Common myeloid progenitor, CD34-positive (primary cell): ENCODE results near the gene MAP3K10.

ENCODE experiments used
- CTCF ChIA-PET: fragments of 350-600 bp; sonication (Branson Sonifier 250); formaldehyde crosslinking; loops from one replicate; lab custom pipeline; 2021; ENCODE audit warnings: antibody characterized with exemption; lab: Charles Lee
- POLR2A ChIA-PET: fragments of 350-600 bp; sonication (Branson Sonifier 250); formaldehyde crosslinking; loops from one replicate; lab custom pipeline; 2021; ENCODE audit warnings: antibody characterized with exemption; lab: Charles Lee
- DNase-seq, 3 donors: peaks; one replicate each; pipeline versions ENCODE4 v3.0.0 to v3.0.0-alpha.2; 2013
- H3K27ac ChIP-seq, 2 experiments: 1 replicate in 1 of 2; 2 replicates in 1 of 2; pipeline ENCODE4 v1.7.0; 2013; ENCODE audit warnings: inconsistent platforms in 2 of 2, low read length in 2 of 2, mild to moderate bottlenecking in 2 of 2, low read depth in 1 of 2, moderate library complexity in 1 of 2; ENCODE audit not compliant: severe bottlenecking in 2 of 2, insufficient read depth in 1 of 2, poor library complexity in 1 of 2
- H3K27me3 ChIP-seq, 5 experiments: replicated peaks in 2 of 5; 1 replicate in 3 of 5; 2 replicates in 2 of 5; pipeline versions ENCODE4 v1.6.1 to v1.7.0; 2013; ENCODE audit warnings: low read length in 4 of 5, mild to moderate bottlenecking in 2 of 5, moderate library complexity in 2 of 5, inconsistent platforms in 1 of 5; ENCODE audit not compliant: insufficient read depth in 5 of 5, control insufficient read depth in 4 of 5
- H3K36me3 ChIP-seq, 4 experiments: 1 replicate in 2 of 4; 2 replicates in 2 of 4; pipeline versions ENCODE4 v1.6.1 to v1.7.0; 2013; ENCODE audit warnings: low read length in 3 of 4, control low read depth in 1 of 4, mild to moderate bottlenecking in 1 of 4; ENCODE audit not compliant: control insufficient read depth in 4 of 4, insufficient read depth in 4 of 4
- H3K4me1 ChIP-seq, 4 experiments: 1 replicate in 3 of 4; 2 replicates in 1 of 4; pipeline versions ENCODE4 v1.6.1 to v1.7.1; 2013; ENCODE audit warnings: low read length in 3 of 4, mild to moderate bottlenecking in 3 of 4, control low read depth in 1 of 4, inconsistent platforms in 1 of 4, moderate library complexity in 1 of 4; ENCODE audit not compliant: control insufficient read depth in 4 of 4, insufficient read depth in 4 of 4; ENCODE audit errors: control extremely low read depth in 1 of 4
- H3K4me3 ChIP-seq, 7 experiments: 1 replicate in 4 of 7; 2 replicates in 3 of 7; pipeline versions ENCODE4 v1.5.1 to v1.7.0; 2013; ENCODE audit warnings: mild to moderate bottlenecking in 7 of 7, low read length in 6 of 7, moderate library complexity in 6 of 7, inconsistent platforms in 2 of 7, low read depth in 2 of 7, control low read depth in 1 of 7; ENCODE audit not compliant: insufficient read depth in 4 of 7, control insufficient read depth in 1 of 7; ENCODE audit errors: extremely low read depth in 1 of 7
- H3K9me3 ChIP-seq, 5 experiments: 1 replicate in 4 of 5; 2 replicates in 1 of 5; pipeline versions ENCODE4 v1.6.1 to v1.7.1; 2013; ENCODE audit warnings: low read length in 4 of 5, mild to moderate bottlenecking in 2 of 5, inconsistent platforms in 1 of 5, low read depth in 1 of 5, moderate library complexity in 1 of 5; ENCODE audit not compliant: control insufficient read depth in 4 of 5, insufficient read depth in 2 of 5; ENCODE audit errors: control extremely low read depth in 1 of 5
- WGBS: methylation state at CpG from one replicate; pipeline ENCODE4 v1.1.5; 2013; ENCODE audit not compliant: insufficient coverage; 5-methylcytosine and 5-hydroxymethylcytosine counted together

The MAP3K10 gene

GRCh38 chr19:40147338-40147692, 43.9 kb upstream of the MAP3K10 start:
- Histone ChIP-seq H3K36me3 (no peaks in the 10 kb centered on the region), H3K4me1 (peaks cover 20 to 51% (median 36%) of the 10 kb centered on the region in 4 experiments), H3K27ac (no peak overlapping the region), H3K4me3 (peak overlapping the region in 1 of 7 experiments; percentile 6), H3K27me3 (no peaks in the 10 kb centered on the region), H3K9me3 (no peaks in the 10 kb centered on the region)
- ChIA-PET CTCF (interaction anchor here (0.6 to 1.6 kb wide), 5 partner anchors 8 to 70 kb away, joined by 3 to 7 read pairs (median 5); partner anchors contain the start of gene TTC9B), POLR2A (interaction anchor here (0.7 kb wide), 1 partner anchor 13 kb away, joined by 6 read pairs; no protein-coding TSS in a partner anchor)
- WGBS: 95% methylated on average over 2 of the region's 2 CpGs
- DNase-seq: no peak

GRCh38 chr19:40147693-40148347, 43.4 kb upstream of the MAP3K10 start:
- WGBS: 59% methylated on average over 14 of the region's 21 CpGs
- peak; percentile 70 to 94 (median 91) for DNase-seq
- no peaks in the 10 kb centered on the region for H3K9me3 ChIP-seq
- H3K36me3 ChIP-seq: no peaks in the 10 kb centered on the region
- CTCF ChIA-PET: interaction anchor here (0.6 to 1.6 kb wide), 4 partner anchors 8 to 70 kb away, joined by 3 to 7 read pairs (median 4); partner anchors contain the start of gene TTC9B
- no peaks in the 10 kb centered on the region for H3K27me3 ChIP-seq
- POLR2A ChIA-PET: interaction anchor here (0.7 kb wide), 1 partner anchor 12 kb away, joined by 6 read pairs; no protein-coding TSS in a partner anchor
- peaks cover 20 to 52% (median 34%) of the 10 kb centered on the region in 4 experiments for H3K4me1 ChIP-seq
- H3K4me3 ChIP-seq: no peak overlapping the region
- H3K27ac ChIP-seq: no peak overlapping the region

- Histone ChIP-seq H3K27me3 (no peaks in the 10 kb centered on the region), H3K9me3 (no peaks in the 10 kb centered on the region), H3K36me3 (no peaks in the 10 kb centered on the region), H3K27ac (no peak overlapping the region), H3K4me3 (no peak overlapping the region), H3K4me1 (peaks cover 9 to 40% (median 25%) of the 10 kb centered on the region in 4 experiments)
- no peak for DNase-seq
- POLR2A ChIA-PET: no interaction called here
- CTCF ChIA-PET: interaction anchor here (0.7 kb wide), 1 partner anchor 10 kb away, joined by 3 read pairs; no protein-coding TSS in a partner anchor
- 100% methylated on average over 1 of the region's 3 CpGs for WGBS
These were observed 41.7 kb upstream of the MAP3K10 start for GRCh38 chr19:40149501-40149900.

GRCh38 chr19:40150170-40150569, 41.1 kb upstream of the MAP3K10 start:
- 100% methylated on average over 2 of the region's 5 CpGs for WGBS
- H3K4me1 ChIP-seq: peaks cover 5 to 34% (median 21%) of the 10 kb centered on the region in 4 experiments
- H3K36me3 ChIP-seq: no peaks in the 10 kb centered on the region
- DNase-seq: no peak
- no peaks in the 10 kb centered on the region for H3K9me3 ChIP-seq
- POLR2A ChIA-PET: no interaction called here
- H3K4me3 ChIP-seq: no peak overlapping the region
- H3K27me3 ChIP-seq: no peaks in the 10 kb centered on the region
- CTCF ChIA-PET: interaction anchor here (2.4 kb wide), 1 partner anchor 11 kb away, joined by 6 read pairs; no protein-coding TSS in a partner anchor
- no peak overlapping the region for H3K27ac ChIP-seq

GRCh38 chr19:40154121-40154680, 37.0 kb upstream of the MAP3K10 start:
- ChIA-PET CTCF (interaction anchor here (0.7 to 2.1 kb wide), 3 partner anchors 10 to 14 kb away, joined by 3 to 10 read pairs (median 3); no protein-coding TSS in a partner anchor), POLR2A (interaction anchor here (0.5 kb wide), 1 partner anchor 10 kb away, joined by 3 read pairs; no protein-coding TSS in a partner anchor)

GRCh38 chr19:40155749-40156265, 35.4 kb upstream of the MAP3K10 start:
- POLR2A ChIA-PET: no interaction called here
- H3K36me3 ChIP-seq: no peaks in the 10 kb centered on the region
- H3K4me1 ChIP-seq: peaks cover 0 to 9% (median 3%) of the 10 kb centered on the region in 4 experiments
- CTCF ChIA-PET: interaction anchor here (0.6 to 2.1 kb wide), 2 partner anchors 11 to 31 kb away, joined by 3 to 10 read pairs; no protein-coding TSS in a partner anchor
- 46% methylated on average over 8 of the region's 8 CpGs for whole genome bisulfite sequencing
- H3K27ac ChIP-seq: no peak overlapping the region
- no peaks in the 10 kb centered on the region for H3K27me3 ChIP-seq
- no peak overlapping the region for H3K4me3 ChIP-seq
- DNase-seq: peak in 2 of 3 donors; percentile 26 to 38
- peaks cover 0 to 5% (median 0%) of the 10 kb centered on the region in 5 experiments for H3K9me3 ChIP-seq

More at GRCh38 chr19:40154121-40154680, 37.0 kb upstream of the MAP3K10 start:
- H3K4me1 ChIP-seq: peaks cover 0 to 9% (median 3%) of the 10 kb centered on the region in 4 experiments
- no peak overlapping the region for H3K4me3 ChIP-seq
- H3K9me3 ChIP-seq: peaks cover 0 to 5% (median 0%) of the 10 kb centered on the region in 5 experiments
- H3K27me3 ChIP-seq: no peaks in the 10 kb centered on the region
- no peak overlapping the region for H3K27ac ChIP-seq
- WGBS: 94% methylated on average over 10 of the region's 11 CpGs
- H3K36me3 ChIP-seq: no peaks in the 10 kb centered on the region
- DNase-seq: no peak
